ENCODE measurements around the gene AP3S2. TPM values are rescaled to one million over a fixed set of nuclear protein-coding genes. Genes with fewer than 3 reads are reported as not detected.

AP3S2 gene
- total and polyA plus RNA-seq, 2 of the 4 experiments (the other 2 are of a cell fraction), result 12.6 to 34.1 TPM

DNA sequence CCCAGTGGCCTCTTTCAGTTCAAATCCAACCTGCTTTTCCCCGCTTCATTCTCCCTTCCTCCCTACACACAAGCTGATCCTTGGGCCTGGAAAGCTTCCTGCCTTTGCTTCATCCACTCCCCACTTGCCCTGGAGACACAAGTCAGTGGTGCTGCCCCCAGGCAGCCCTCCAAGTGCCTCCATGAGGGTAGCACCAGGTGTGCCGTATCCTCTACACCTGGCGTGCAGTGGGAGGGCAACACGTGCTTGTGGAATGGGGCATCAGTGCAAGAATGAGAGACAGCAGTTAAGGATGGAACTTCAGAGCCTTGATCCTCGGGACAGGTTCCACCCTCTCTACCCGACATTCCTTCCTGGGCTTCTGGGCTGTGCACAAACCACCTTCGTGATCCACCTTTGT, 83.0 kb downstream of the AP3S2 start:
- ATAC-seq (ENCODE audit: low read depth) (no peak), DNase-seq (no peak)
- Histone ChIP-seq H2AK5ac (ENCODE audit: low read depth, low read length) (peak overlapping the region; percentile 90; the same call in 1 of the 2 replicates), H3K4me3 (ENCODE audit: insufficient read depth, low read depth, low read length) (no peak overlapping the region), H2BK20ac (ENCODE audit: low read depth, low read length) (peak overlapping the region; percentile 34; the same call in 1 of the 2 replicates), H3K56ac (ENCODE audit: extremely low read depth, insufficient read depth, low read length) (no peak overlapping the region), H4K91ac (ENCODE audit: insufficient read depth, low read depth, low read length) (no peak overlapping the region), H3K9me3 (ENCODE audit: control insufficient read depth, insufficient read depth, low read length) (peaks cover 2% of the 10 kb centered on the region), H3K79me1 (ENCODE audit: low read depth in 1 of 2, low read length in 2 of 2) (peaks cover 2 to 63% of the 10 kb centered on the region in 2 experiments; a peak in 3 of 4 replicates), H4K5ac (ENCODE audit: low read depth, low read length) (no peak overlapping the region), H4K8ac (ENCODE audit: low read depth in 2 of 2, low read length in 2 of 2) (peak overlapping the region in 1 of 2 experiments; percentile 34; a peak in 1 of 4 replicates), H3K4me2 (ENCODE audit: low read depth, low read length) (no peak overlapping the region), H2BK15ac (ENCODE audit: low read depth, low read length) (no peak overlapping the region), H3K23ac (ENCODE audit: low read depth, low read length) (no peak overlapping the region), H3K4ac (ENCODE audit: low read depth, low read length) (no peak overlapping the region), H3K14ac (replicated peaks; ENCODE audit: low read depth, low read length) (no peak overlapping the region; the same call in 1 of the 2 replicates), H3K36me3 (ENCODE audit: control insufficient read depth, insufficient read depth, low read length) (peaks cover 5% of the 10 kb centered on the region; the same call in 1 of the 2 replicates), H3K9me1 (ENCODE audit: insufficient read depth, low read length) (peaks cover 31% of the 10 kb centered on the region), H4K20me1 (ENCODE audit: insufficient read depth, low read length) (peaks cover 5% of the 10 kb centered on the region; the same call in 1 of the 2 replicates), H3K9ac (ENCODE audit: low read depth, low read length) (no peak overlapping the region), H2AK9ac (replicated peaks; ENCODE audit: low read depth, low read length, poor library complexity) (peak overlapping the region; percentile 37), H3K18ac (ENCODE audit: low read depth, low read length) (no peak overlapping the region), H3K4me1 (ENCODE audit: control insufficient read depth, insufficient read depth, low read length) (peaks cover 21% of the 10 kb centered on the region), H3K27me3 (ENCODE audit: control insufficient read depth, insufficient read depth, low read length) (no peaks in the 10 kb centered on the region), H2BK120ac (ENCODE audit: low read depth, low read length) (no peak overlapping the region; the same call in 1 of the 2 replicates), H2BK5ac (ENCODE audit: low read depth, low read length, poor library complexity, severe bottlenecking) (no peak overlapping the region), H2AFZ (replicated peaks; ENCODE audit: low read length, poor library complexity) (peak overlapping the region; percentile 18), H3K27ac (ENCODE audit: insufficient read depth, low read length) (no peak overlapping the region)
- TF ChIP-seq, protein P1, sequence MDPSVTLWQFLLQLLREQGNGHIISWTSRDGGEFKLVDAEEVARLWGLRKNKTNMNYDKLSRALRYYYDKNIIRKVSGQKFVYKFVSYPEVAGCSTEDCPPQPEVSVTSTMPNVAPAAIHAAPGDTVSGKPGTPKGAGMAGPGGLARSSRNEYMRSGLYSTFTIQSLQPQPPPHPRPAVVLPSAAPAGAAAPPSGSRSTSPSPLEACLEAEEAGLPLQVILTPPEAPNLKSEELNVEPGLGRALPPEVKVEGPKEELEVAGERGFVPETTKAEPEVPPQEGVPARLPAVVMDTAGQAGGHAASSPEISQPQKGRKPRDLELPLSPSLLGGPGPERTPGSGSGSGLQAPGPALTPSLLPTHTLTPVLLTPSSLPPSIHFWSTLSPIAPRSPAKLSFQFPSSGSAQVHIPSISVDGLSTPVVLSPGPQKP (IDR thresholded peaks at IDR 0.05; ENCODE audit: borderline replicate concordance, low read depth, low read length), result no peak
- no peak for TF ChIP-seq MAFK (IDR thresholded peaks at IDR 0.05; ENCODE audit: low read depth, low read length)
- TF ChIP-seq CHD1 (IDR thresholded peaks at IDR 0.05; ENCODE audit: low read depth, low read length), result no peak
- TF ChIP-seq BHLHE40 (IDR thresholded peaks at IDR 0.05; ENCODE audit: low read depth, low read length), result no peak
- TF ChIP-seq RFX5 (IDR thresholded peaks at IDR 0.05; ENCODE audit: low read depth, low read length), result no peak
- TF ChIP-seq MAZ (IDR thresholded peaks at IDR 0.05; ENCODE audit: borderline replicate concordance, low read depth, low read length), result no peak
- no peak for TF ChIP-seq RAD21 (IDR thresholded peaks at IDR 0.05; ENCODE audit: low read length)
- TF ChIP-seq FOS (IDR thresholded peaks at IDR 0.05; ENCODE audit: low read depth, low read length), result no peak
- TF ChIP-seq CEBPB (IDR thresholded peaks at IDR 0.05; ENCODE audit: low read depth, low read length), result no peak
- no peak for TF ChIP-seq MXI1 (IDR thresholded peaks at IDR 0.05; ENCODE audit: borderline replicate concordance, low read depth, low read length)
- TF ChIP-seq SMC3 (IDR thresholded peaks at IDR 0.05; ENCODE audit: low read depth, low read length), result no peak
- no peak for TF ChIP-seq NFE2L2 (IDR thresholded peaks at IDR 0.05; ENCODE audit: low read depth, low read length)
- no peak for TF ChIP-seq USF2 (IDR thresholded peaks at IDR 0.05; ENCODE audit: low read depth, low read length)
- TF ChIP-seq POLR2A (IDR thresholded peaks at IDR 0.05; ENCODE audit: low read depth, low read length), result no peak
- no peak for TF ChIP-seq RCOR1 (IDR thresholded peaks at IDR 0.05; ENCODE audit: insufficient replicate concordance, low read length)
- TF ChIP-seq, protein P2, sequence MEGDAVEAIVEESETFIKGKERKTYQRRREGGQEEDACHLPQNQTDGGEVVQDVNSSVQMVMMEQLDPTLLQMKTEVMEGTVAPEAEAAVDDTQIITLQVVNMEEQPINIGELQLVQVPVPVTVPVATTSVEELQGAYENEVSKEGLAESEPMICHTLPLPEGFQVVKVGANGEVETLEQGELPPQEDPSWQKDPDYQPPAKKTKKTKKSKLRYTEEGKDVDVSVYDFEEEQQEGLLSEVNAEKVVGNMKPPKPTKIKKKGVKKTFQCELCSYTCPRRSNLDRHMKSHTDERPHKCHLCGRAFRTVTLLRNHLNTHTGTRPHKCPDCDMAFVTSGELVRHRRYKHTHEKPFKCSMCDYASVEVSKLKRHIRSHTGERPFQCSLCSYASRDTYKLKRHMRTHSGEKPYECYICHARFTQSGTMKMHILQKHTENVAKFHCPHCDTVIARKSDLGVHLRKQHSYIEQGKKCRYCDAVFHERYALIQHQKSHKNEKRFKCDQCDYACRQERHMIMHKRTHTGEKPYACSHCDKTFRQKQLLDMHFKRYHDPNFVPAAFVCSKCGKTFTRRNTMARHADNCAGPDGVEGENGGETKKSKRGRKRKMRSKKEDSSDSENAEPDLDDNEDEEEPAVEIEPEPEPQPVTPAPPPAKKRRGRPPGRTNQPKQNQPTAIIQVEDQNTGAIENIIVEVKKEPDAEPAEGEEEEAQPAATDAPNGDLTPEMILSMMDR (conservative IDR thresholded peaks at IDR 0.05; ENCODE audit: low read depth, low read length), result no peak
- dilution Hi-C loops (cut with HindIII; ENCODE audit: low sequenced_read_pairs, unreplicated experiment), result no loop called here
- ChIA-PET CTCF (no interaction called here), POLR2A (ENCODE audit: unreplicated experiment) (no interaction called here)
- no TSS peak for BruUV-seq (replicated peaks)
- intact Hi-C loops (cut with micrococcal nuclease), result no loop called here
- in situ Hi-C loops (cut with MboI; ENCODE audit: low sequenced_read_pairs), result no loop called here
- 100% methylated on average over 1 of the region's 7 CpGs; no CpG with 5 or more reads in 1 of the 2 experiments for WGBS, 2 experiments (ENCODE audit: extremely low coverage in 2 of 2, insufficient read length in 1 of 2)
